Measurements from ENCODE around the gene ENAH.

DNA sequence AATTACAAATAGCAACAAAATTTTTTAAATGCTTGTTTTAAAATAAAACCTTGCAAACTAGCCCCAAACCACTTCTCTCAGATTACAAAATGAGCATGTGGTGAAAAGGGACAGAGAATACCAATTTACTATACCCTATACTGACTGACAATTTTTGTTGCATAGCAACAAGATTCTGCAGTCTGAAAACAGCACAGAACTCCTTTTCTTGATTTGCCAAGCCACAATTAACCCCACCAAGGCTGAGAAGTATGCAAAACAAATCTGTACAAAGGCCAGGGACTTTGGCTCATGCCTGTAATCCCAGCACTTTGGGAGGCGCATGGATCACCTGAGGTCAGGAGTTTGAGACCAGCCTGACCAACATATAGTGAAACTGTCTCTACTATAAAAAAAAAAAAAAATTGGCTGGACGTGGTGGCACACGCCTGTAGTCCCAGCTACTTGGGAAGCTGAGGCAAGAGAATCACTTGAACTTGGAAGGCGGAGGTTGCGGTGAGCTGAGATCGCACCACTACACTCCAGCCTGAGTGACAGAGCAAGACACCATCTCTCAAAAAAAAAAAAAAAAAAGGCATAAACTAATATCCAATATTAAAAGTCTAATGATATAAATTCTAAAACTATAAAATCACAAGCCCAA lies 21.8 kb downstream of the ENAH start:
- TF ChIP-seq, protein P1, sequence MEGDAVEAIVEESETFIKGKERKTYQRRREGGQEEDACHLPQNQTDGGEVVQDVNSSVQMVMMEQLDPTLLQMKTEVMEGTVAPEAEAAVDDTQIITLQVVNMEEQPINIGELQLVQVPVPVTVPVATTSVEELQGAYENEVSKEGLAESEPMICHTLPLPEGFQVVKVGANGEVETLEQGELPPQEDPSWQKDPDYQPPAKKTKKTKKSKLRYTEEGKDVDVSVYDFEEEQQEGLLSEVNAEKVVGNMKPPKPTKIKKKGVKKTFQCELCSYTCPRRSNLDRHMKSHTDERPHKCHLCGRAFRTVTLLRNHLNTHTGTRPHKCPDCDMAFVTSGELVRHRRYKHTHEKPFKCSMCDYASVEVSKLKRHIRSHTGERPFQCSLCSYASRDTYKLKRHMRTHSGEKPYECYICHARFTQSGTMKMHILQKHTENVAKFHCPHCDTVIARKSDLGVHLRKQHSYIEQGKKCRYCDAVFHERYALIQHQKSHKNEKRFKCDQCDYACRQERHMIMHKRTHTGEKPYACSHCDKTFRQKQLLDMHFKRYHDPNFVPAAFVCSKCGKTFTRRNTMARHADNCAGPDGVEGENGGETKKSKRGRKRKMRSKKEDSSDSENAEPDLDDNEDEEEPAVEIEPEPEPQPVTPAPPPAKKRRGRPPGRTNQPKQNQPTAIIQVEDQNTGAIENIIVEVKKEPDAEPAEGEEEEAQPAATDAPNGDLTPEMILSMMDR (IDR thresholded peaks at IDR 0.05) = no peak
- no peak for TF ChIP-seq POLR2A (IDR thresholded peaks at IDR 0.05)

All from esophagus squamous epithelium (tissue), 4 donors.